ENCODE measurements around the gene CORO2B.

DNA sequence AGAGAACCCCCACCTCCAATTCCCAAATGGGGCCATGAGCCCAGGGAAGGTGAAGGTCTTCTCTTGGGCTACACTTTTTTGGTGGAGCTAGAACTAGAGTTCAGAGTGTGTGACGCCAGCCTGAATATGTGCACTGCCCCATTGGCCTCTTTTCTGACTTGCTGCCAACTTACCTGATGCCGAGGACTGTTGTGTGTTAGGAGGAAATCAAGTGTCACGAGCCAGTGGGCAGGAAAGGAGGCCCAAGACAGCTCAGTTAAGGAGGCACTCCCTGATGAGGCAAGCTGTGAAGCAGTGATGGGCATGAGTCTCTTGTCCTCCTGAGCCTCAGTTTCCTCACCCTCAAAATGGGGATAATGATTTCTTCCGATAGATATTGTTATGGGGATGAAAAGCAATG is 134.1 kb downstream of the CORO2B start:
- no peak for TF ChIP-seq POLR2A (IDR thresholded peaks at IDR 0.05)
- TF ChIP-seq, protein P1, sequence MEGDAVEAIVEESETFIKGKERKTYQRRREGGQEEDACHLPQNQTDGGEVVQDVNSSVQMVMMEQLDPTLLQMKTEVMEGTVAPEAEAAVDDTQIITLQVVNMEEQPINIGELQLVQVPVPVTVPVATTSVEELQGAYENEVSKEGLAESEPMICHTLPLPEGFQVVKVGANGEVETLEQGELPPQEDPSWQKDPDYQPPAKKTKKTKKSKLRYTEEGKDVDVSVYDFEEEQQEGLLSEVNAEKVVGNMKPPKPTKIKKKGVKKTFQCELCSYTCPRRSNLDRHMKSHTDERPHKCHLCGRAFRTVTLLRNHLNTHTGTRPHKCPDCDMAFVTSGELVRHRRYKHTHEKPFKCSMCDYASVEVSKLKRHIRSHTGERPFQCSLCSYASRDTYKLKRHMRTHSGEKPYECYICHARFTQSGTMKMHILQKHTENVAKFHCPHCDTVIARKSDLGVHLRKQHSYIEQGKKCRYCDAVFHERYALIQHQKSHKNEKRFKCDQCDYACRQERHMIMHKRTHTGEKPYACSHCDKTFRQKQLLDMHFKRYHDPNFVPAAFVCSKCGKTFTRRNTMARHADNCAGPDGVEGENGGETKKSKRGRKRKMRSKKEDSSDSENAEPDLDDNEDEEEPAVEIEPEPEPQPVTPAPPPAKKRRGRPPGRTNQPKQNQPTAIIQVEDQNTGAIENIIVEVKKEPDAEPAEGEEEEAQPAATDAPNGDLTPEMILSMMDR (IDR thresholded peaks at IDR 0.05) = no peak

Measured in Peyer's patch (tissue), 4 donors.